NCI-H1048 (cell line): ENCODE measurements around the gene TSPAN9.

Experiments used
- DNase-seq: peaks from one replicate; lab custom pipeline; 2025; lab: John Stamatoyannopoulos, UW

TSPAN9 gene

DNA sequence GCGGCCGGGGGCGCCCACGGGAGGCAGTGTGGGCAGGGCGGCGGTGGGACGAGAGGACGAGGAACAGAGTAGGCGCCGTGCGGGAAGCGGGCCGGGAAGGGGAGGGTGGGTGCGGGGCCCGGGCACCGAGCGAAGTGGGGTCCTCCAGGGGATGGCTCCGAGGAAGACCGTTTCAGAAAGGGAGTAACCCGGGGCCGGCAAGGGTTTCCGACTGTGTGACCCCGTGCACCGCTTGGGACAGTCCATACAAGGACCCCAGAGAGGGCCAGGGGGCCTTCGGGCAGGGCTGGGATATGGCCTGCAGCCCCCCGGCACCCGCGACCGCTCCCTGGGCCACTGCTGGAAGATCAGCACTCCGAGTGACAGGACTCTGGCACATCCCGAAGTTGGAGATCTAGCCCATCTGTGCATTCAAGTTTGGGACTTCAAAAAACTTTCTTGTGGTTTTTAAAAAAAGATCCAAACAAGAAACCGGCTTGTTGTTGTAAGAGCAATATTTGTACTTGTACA lies 448 bp downstream of the TSPAN9 start:
- no peak for DNase-seq

DNA sequence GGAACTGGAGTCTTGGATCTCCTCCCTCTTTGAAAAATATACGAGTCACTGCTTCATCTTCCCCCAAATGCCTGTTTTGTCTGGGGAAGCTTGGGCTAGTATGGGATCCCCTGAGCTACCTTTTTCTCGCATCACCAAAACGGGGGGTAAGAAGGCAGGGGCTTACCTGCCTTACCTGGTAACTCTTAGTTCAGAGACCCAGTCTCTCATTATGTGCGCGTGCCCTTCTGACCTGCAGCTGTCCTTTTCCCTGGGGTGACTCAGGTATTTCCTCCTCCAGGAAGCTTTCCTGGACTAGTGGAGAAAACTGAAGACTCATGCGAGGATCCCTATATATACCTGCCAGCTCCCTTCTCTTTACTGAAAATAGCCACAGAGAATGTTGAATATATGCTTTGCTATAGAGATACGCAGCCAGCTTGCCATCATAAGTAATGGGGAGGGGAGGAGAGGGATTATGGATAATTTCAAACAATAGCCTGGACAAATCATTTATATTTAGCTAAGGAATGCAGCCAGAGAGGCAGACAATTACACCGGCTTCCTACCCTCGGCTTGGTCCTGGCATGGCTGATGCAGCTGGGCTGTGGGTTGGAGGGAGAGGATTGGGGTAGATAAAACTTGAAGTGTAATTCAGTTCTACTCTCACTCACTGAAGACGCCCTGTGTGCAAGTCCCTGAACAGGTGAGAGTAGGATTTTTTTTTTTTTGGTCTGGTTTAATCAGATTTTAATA lies 1.1 kb downstream of the TSPAN9 start:
- no peak for DNase-seq

DNA sequence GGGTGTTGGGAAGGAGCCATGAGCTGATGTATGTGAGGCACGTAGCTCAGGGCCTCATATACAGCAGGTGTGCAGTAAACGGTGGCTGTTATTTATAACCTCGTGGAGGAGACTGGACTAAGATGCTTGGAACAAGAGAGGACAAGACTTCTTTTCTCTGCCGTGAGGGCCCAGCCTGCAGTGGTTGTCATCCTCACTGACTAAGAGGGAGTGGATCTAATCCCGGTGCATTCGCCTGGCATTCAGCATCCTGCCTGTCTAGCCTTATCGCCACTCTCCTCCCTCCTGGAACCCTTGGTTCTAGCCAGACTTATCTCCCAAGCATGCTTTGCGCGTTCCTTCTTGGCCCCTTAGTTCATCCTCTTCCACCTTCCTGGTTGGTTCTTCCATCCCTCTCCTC lies 3.9 kb downstream of the TSPAN9 start:
- no peak for DNase-seq

DNA sequence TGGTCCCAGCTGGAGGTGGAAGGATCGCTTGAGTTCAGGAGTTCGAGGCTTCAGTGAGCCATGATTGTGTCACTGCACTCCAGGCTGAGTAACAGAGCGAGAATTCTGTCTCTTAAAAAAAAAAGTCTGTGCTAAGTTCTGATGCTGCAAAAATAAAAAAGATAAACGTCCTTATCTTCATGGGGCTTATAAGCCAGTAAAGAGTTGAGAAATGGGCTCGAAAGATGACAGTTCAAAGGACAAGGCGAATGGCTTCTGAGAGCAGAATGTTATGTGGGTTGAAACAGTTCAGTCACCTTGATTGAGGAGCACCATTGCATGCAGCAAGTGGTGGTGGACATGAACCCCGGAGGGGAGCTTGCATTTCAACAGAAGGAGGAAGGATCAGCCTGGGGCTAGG lies 4.7 kb downstream of the TSPAN9 start:
- DNase-seq, result no peak

- no peak for DNase-seq
These were observed 6.2 kb downstream of the TSPAN9 start for GRCh38 chr12:3083241-3083920.

- DNase-seq, result no peak
These were observed 6.8 kb downstream of the TSPAN9 start for GRCh38 chr12:3083921-3084347.

GRCh38 chr12:3084742-3085141 lies 7.6 kb downstream of the TSPAN9 start:
- no peak for DNase-seq

GRCh38 chr12:3085341-3086139 lies 8.4 kb downstream of the TSPAN9 start:
- DNase-seq, result no peak

GRCh38 chr12:3086211-3086610 lies 9.0 kb downstream of the TSPAN9 start:
- DNase-seq, result no peak

GRCh38 chr12:3086729-3087323 lies 9.6 kb downstream of the TSPAN9 start:
- DNase-seq, result no peak

GRCh38 chr12:3087758-3088650 lies 10.8 kb downstream of the TSPAN9 start:
- DNase-seq, result no peak

GRCh38 chr12:3089588-3089987 lies 12.4 kb downstream of the TSPAN9 start:
- DNase-seq, result no peak

DNA sequence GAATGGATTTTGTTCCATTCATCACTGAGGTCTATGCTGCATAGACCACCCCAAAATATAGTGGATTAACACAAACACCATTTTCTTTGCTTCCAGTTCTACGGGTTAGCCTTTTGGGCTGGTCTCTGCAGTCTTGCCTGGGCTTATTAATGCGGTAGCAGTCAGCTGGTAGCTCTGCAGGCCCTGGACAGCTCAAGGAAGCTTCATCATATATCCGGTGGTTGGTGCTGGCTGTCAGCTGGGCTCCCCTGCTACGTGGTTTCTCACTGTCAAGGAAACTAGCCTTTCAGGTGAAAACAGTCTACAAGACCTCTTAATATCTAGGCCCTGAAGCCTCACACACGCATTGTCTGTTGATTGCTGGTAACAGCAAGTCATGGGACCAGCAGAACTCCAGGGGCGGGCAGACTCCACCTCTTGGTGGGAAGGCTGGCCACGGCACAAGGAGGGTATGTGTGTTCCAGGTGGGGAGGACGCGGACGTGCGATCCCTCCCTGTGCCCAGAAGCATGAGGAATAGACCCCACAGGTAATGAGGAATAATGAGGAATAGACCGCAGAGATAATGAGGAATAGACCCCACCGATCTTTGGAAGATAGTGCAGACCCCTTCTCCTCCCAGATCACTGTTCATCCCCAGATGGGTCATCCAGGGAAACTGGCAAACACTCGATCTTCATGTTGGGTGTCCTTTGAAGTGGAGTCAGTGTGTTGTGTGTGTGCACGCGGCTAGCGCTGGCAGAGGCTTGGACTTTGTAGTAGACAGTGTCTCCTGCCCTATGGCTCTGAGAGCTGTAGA lies 13.3 kb downstream of the TSPAN9 start:
- no peak for DNase-seq

- DNase-seq, result no peak
These were observed 13.8 kb downstream of the TSPAN9 start for GRCh38 chr12:3091038-3091319.

GRCh38 chr12:3091382-3092241 lies 14.4 kb downstream of the TSPAN9 start:
- no peak for DNase-seq

DNA sequence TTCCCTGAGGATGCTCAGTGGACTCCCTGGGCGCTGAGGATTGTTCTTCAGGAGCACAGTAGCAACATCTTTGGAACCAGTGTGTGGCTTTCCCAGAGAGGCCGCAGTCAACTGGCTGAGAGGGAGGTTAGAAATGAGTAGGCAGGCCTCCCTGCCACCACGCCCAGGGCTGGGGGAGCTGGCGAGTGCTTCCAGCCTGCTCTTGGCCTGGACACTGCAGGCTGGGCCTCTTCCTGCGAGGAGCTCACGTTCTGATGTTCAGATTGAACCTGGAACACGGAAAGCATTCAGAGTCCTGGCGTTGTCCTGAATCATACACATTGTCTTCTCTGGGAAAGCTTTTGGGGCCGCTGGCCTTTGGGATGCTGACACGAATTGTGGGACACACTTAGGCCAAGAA lies 15.6 kb downstream of the TSPAN9 start:
- no peak for DNase-seq

- no peak for DNase-seq
These were observed 20.1 kb downstream of the TSPAN9 start for GRCh38 chr12:3097186-3097804.

GRCh38 chr12:3097836-3098235 lies 20.7 kb downstream of the TSPAN9 start:
- DNase-seq, result no peak

- no peak for DNase-seq
These were observed 21.3 kb downstream of the TSPAN9 start for GRCh38 chr12:3098436-3098835.
